HG03045 (cell line): ENCODE measurements around the gene TBXAS1.

ENCODE experiments used
- ATAC-seq: cut with Tn5 transposase; IDR thresholded peaks from one replicate; pipeline ENCODE4 v1.9.1; 2021; ENCODE audit warnings: mild to moderate bottlenecking, moderate library complexity; ENCODE audit not compliant: unreplicated experiment

Gene TBXAS1

GRCh38 chr7:140036224-140036962 lies 207.3 kb downstream of the TBXAS1 start:
- ATAC-seq, result peak; percentile 52

GRCh38 chr7:140039066-140039465 lies 210.0 kb downstream of the TBXAS1 start:
- no peak for ATAC-seq

GRCh38 chr7:140039896-140040295 lies 210.8 kb downstream of the TBXAS1 start:
- ATAC-seq, result no peak

GRCh38 chr7:140041659-140042385 lies 212.8 kb downstream of the TBXAS1 start:
- ATAC-seq, result no peak

GRCh38 chr7:140042386-140042670 lies 213.3 kb downstream of the TBXAS1 start:
- no peak for ATAC-seq

GRCh38 chr7:140044251-140044650 lies 215.2 kb downstream of the TBXAS1 start:
- no peak for ATAC-seq

GRCh38 chr7:140045697-140046096 lies 216.6 kb downstream of the TBXAS1 start:
- no peak for ATAC-seq

- no peak for ATAC-seq
Observed at GRCh38 chr7:140047197-140047596, 218.1 kb downstream of the TBXAS1 start.

- no peak for ATAC-seq
Observed at GRCh38 chr7:140048138-140048537, 219.1 kb downstream of the TBXAS1 start.

- ATAC-seq, result no peak
Observed at GRCh38 chr7:140048989-140049338, 219.9 kb downstream of the TBXAS1 start.

GRCh38 chr7:140049339-140050024 lies 220.4 kb downstream of the TBXAS1 start:
- no peak for ATAC-seq

- no peak for ATAC-seq
Observed at GRCh38 chr7:140050100-140050499, 221.0 kb downstream of the TBXAS1 start.

GRCh38 chr7:140051820-140052219 lies 222.8 kb downstream of the TBXAS1 start:
- ATAC-seq, result no peak

- peak; percentile 82 for ATAC-seq
Observed at GRCh38 chr7:140053812-140054539, 224.9 kb downstream of the TBXAS1 start.

- no peak for ATAC-seq
Observed at GRCh38 chr7:140054751-140055150, 225.7 kb downstream of the TBXAS1 start.

GRCh38 chr7:140055833-140056232 lies 226.8 kb downstream of the TBXAS1 start:
- no peak for ATAC-seq

- no peak for ATAC-seq
Observed at GRCh38 chr7:140056431-140057142, 227.5 kb downstream of the TBXAS1 start.

- no peak for ATAC-seq
Observed at GRCh38 chr7:140057143-140057535, 228.1 kb downstream of the TBXAS1 start.

- no peak for ATAC-seq
Observed at GRCh38 chr7:140058517-140058916, 229.5 kb downstream of the TBXAS1 start.

- no peak for ATAC-seq
Observed at GRCh38 chr7:140059273-140060242, 230.5 kb downstream of the TBXAS1 start.
